Suprapubic skin (tissue), 4 donors: ENCODE data around the gene NR1H4. TPM values are rescaled to one million over a fixed set of nuclear protein-coding genes. Genes with fewer than 3 reads are reported as not detected.
"Not testable (repeated sequence)": the region's sequence is repeated elsewhere in the genome, so short reads cannot be mapped to it uniquely, and the experiment has no call there.

Source experiments
- DNase-seq, 2 donors: peaks; one replicate each; pipeline ENCODE4 v3.0.0-alpha.2; 2019; ENCODE audit warnings: low spot score in 2 of 2
- H3K27ac ChIP-seq: fragments of 200-600 bp; sonication (generic); one replicate; pipeline ENCODE4 v1.5.1; 2019
- H3K27me3 ChIP-seq: fragments of 200-600 bp; sonication (generic); one replicate; pipeline ENCODE4 v1.5.1; 2019
- H3K36me3 ChIP-seq: fragments of 200-600 bp; sonication (generic); one replicate; pipeline ENCODE4 v1.5.1; 2019
- H3K4me1 ChIP-seq: fragments of 200-600 bp; sonication (generic); one replicate; pipeline ENCODE4 v1.5.1; 2019
- H3K4me3 ChIP-seq: fragments of 200-600 bp; sonication (generic); one replicate; pipeline ENCODE4 v1.5.1; 2019; ENCODE audit warnings: mild to moderate bottlenecking
- H3K9me3 ChIP-seq: fragments of 200-600 bp; sonication (generic); one replicate; pipeline ENCODE4 v1.5.1; 2019
- CTCF ChIP-seq, 2 donors: fragments of 200-600 bp in 1 of 2; fragments of 450-650 bp in 1 of 2; sonication (generic) in 1 of 2; IDR thresholded peaks; one replicate each; pipeline ENCODE4 v1.5.1; 2016 to 2019; ENCODE audit warnings: antibody characterized with exemption in 2 of 2, mild to moderate bottlenecking in 1 of 2, moderate library complexity in 1 of 2
- EP300 ChIP-seq: sonication (generic); formaldehyde crosslinking; IDR thresholded peaks from one replicate; pipeline ENCODE4 v1.6.1; 2017; ENCODE audit warnings: antibody characterized with exemption
- POLR2A ChIP-seq, 2 donors: fragments of 450-650 bp; IDR thresholded peaks; one replicate each; pipeline ENCODE4 v1.6.1; 2017; ENCODE audit warnings: antibody characterized with exemption in 2 of 2, mild to moderate bottlenecking in 2 of 2, moderate library complexity in 2 of 2
- POLR2AphosphoS5 ChIP-seq, 3 donors: sonication (generic); formaldehyde crosslinking; IDR thresholded peaks; one replicate each; pipeline ENCODE4 v1.6.1; 2017; ENCODE audit warnings: antibody characterized with exemption in 3 of 3
- WGBS: methylation state at CpG from one replicate; pipeline ENCODE4 v1.1.5; 2018; 5-methylcytosine and 5-hydroxymethylcytosine counted together
- total RNA-seq, 4 donors: library from RNA; depleted of rRNA; stranded (reverse); fragments of >200 nt; gene quantifications; one replicate each; pipeline ENCODE4 v1.1.0, GENCODE V29; 2016

The NR1H4 gene
- total RNA-seq: not detected

- 66% methylated on average over 6 of the region's 6 CpGs for WGBS
- Histone ChIP-seq H3K4me3 (no peak within 1 kb of the TSS), H3K36me3 (no peaks in the 10 kb centered on the region), H3K27me3 (no peaks in the 10 kb centered on the region), H3K4me1 (no peaks in the 10 kb centered on the region), H3K27ac (no peak within 1 kb of the TSS), H3K9me3 (no peaks in the 10 kb centered on the region)
- no peak for DNase-seq
- TF ChIP-seq POLR2A (IDR thresholded peaks at IDR 0.05) (no peak), EP300 (no peak), CTCF (IDR thresholded peaks at IDR 0.05) (no peak), POLR2AphosphoS5 (IDR thresholded peaks at IDR 0.05) (no peak)
Observed at GRCh38 chr12:100473716-100474150, at the start of gene NR1H4. NR1H4 (plus strand) TSS chr12:100473866; CDS start chr12:100493324, 19,458 bp downstream.

GRCh38 chr12:100426145-100426544 is 47.5 kb upstream of the NR1H4 start:
- H3K9me3 ChIP-seq: no peaks in the 10 kb centered on the region
- no peak overlapping the region for H3K4me3 ChIP-seq
- TF ChIP-seq POLR2A (IDR thresholded peaks at IDR 0.05) (no peak), CTCF (IDR thresholded peaks at IDR 0.05) (no peak), POLR2AphosphoS5 (IDR thresholded peaks at IDR 0.05) (no peak), EP300 (no peak)
- no peak for DNase-seq
- WGBS: 9% methylated on average over 1 of the region's 1 CpG
- H3K4me1 ChIP-seq: no peaks in the 10 kb centered on the region
- H3K36me3 ChIP-seq: no peaks in the 10 kb centered on the region
- no peaks in the 10 kb centered on the region for H3K27me3 ChIP-seq
- H3K27ac ChIP-seq: no peak overlapping the region

- 45% methylated on average over 3 of the region's 3 CpGs for WGBS
- Histone ChIP-seq H3K27me3 (no peaks in the 10 kb centered on the region), H3K4me1 (no peaks in the 10 kb centered on the region), H3K9me3 (no peaks in the 10 kb centered on the region), H3K36me3 (no peaks in the 10 kb centered on the region), H3K4me3 (no peak overlapping the region), H3K27ac (no peak overlapping the region)
- DNase-seq: no peak
- no peak for TF ChIP-seq POLR2A (IDR thresholded peaks at IDR 0.05)
- TF ChIP-seq POLR2AphosphoS5 (IDR thresholded peaks at IDR 0.05): no peak
- TF ChIP-seq EP300: no peak
- TF ChIP-seq CTCF (IDR thresholded peaks at IDR 0.05): no peak
Observed at GRCh38 chr12:100427078-100427477, 46.6 kb upstream of the NR1H4 start.

- WGBS: 100% methylated on average over 10 of the region's 32 CpGs
- not testable (repeated sequence) for H3K4me1 ChIP-seq, DNase-seq, H3K36me3 ChIP-seq, H3K4me3 ChIP-seq, H3K9me3 ChIP-seq, H3K27me3 ChIP-seq, H3K27ac ChIP-seq
Observed at GRCh38 chr12:100430251-100430650, 43.4 kb upstream of the NR1H4 start.

GRCh38 chr12:100433701-100434100 is 40.0 kb upstream of the NR1H4 start:
- Histone ChIP-seq H3K36me3 (no peaks in the 10 kb centered on the region), H3K27ac (no peak overlapping the region), H3K4me1 (no peaks in the 10 kb centered on the region), H3K9me3 (no peaks in the 10 kb centered on the region), H3K27me3 (no peaks in the 10 kb centered on the region), H3K4me3 (no peak overlapping the region)
- WGBS: 50% methylated on average over 2 of the region's 2 CpGs
- DNase-seq: no peak
- TF ChIP-seq CTCF (IDR thresholded peaks at IDR 0.05) (no peak), POLR2AphosphoS5 (IDR thresholded peaks at IDR 0.05) (no peak), POLR2A (IDR thresholded peaks at IDR 0.05) (no peak), EP300 (no peak)

- H3K4me1 ChIP-seq: no peaks in the 10 kb centered on the region
- no peaks in the 10 kb centered on the region for H3K27me3 ChIP-seq
- no peak for DNase-seq
- no peak overlapping the region for H3K27ac ChIP-seq
- no peaks in the 10 kb centered on the region for H3K36me3 ChIP-seq
- H3K9me3 ChIP-seq: no peaks in the 10 kb centered on the region
- H3K4me3 ChIP-seq: no peak overlapping the region
- no peak for TF ChIP-seq EP300
- TF ChIP-seq CTCF (IDR thresholded peaks at IDR 0.05): no peak
- TF ChIP-seq POLR2AphosphoS5 (IDR thresholded peaks at IDR 0.05): no peak
- no peak for TF ChIP-seq POLR2A (IDR thresholded peaks at IDR 0.05)
Observed at GRCh38 chr12:100434177-100434576, 39.5 kb upstream of the NR1H4 start.
